Upper lobe of left lung (tissue), 4 donors: ENCODE data around the gene SORBS2.

Experiments
- CTCF ChIP-seq, 6 experiments: fragments of 450-650 bp in 4 of 6; fragments of 200-600 bp in 2 of 6; sonication (generic) in 2 of 6; IDR thresholded peaks; one replicate each; pipeline ENCODE4 v1.5.1; 2016 to 2019; ENCODE audit warnings: antibody characterized with exemption in 6 of 6
- EP300 ChIP-seq, 4 donors: sonication (generic); formaldehyde crosslinking; IDR thresholded peaks; one replicate each; pipeline ENCODE4 v1.5.1; 2017; ENCODE audit warnings: antibody characterized with exemption in 4 of 4, control low read depth in 2 of 4
- POLR2A ChIP-seq, 4 donors: fragments of 450-650 bp; IDR thresholded peaks; one replicate each; pipeline ENCODE4 v1.5.1; 2016 to 2017; ENCODE audit warnings: antibody characterized with exemption in 4 of 4, mild to moderate bottlenecking in 2 of 4
- POLR2AphosphoS5 ChIP-seq, 2 donors: sonication (generic); formaldehyde crosslinking; IDR thresholded peaks; one replicate each; pipeline ENCODE4 v1.5.1; 2017; ENCODE audit warnings: antibody characterized with exemption in 2 of 2

- TF ChIP-seq CTCF (IDR thresholded peaks at IDR 0.05) = no peak
- TF ChIP-seq POLR2A (IDR thresholded peaks at IDR 0.05) = no peak
- TF ChIP-seq POLR2AphosphoS5 (IDR thresholded peaks at IDR 0.05) = no peak
- TF ChIP-seq EP300 (IDR thresholded peaks at IDR 0.05) = no peak
Observed at GRCh38 chr4:185711726-185712125, 100.3 kb downstream of the SORBS2 start.
